Epithelial cell of esophagus (primary cell): ENCODE measurements around the gene CTNNA2.
A peak's percentile ranks its signal among the peaks of the same experiment; 100 is the strongest.

Experiments used
- DNase-seq: peaks from one replicate; pipeline ENCODE4 v3.0.0; 2010; ENCODE audit warnings: low read depth
- H3K4me3 ChIP-seq: 2 replicates; pipeline ENCODE4 v1.5.1; 2011; ENCODE audit warnings: mild to moderate bottlenecking, low read length, control low read depth
- CTCF ChIP-seq: IDR thresholded peaks from 2 replicates; pipeline ENCODE4 v1.5.1; 2011; ENCODE audit warnings: low read depth, mild to moderate bottlenecking, low read length, control low read depth, inconsistent platforms; ENCODE audit not compliant: insufficient read depth; ENCODE audit errors: missing control alignments

The CTNNA2 gene

GRCh38 chr2:80499095-80499494 lies 986.2 kb downstream of the CTNNA2 start:
- peak; percentile 76 for DNase-seq
- TF ChIP-seq CTCF = peak; percentile 74
- no peak overlapping the region for H3K4me3 ChIP-seq

- DNase-seq = no peak
- TF ChIP-seq CTCF = no peak
- no peak overlapping the region for H3K4me3 ChIP-seq
Measured at GRCh38 chr2:80501874-80502624, 989.2 kb downstream of the CTNNA2 start.

GRCh38 chr2:80506563-80506962 lies 993.7 kb downstream of the CTNNA2 start:
- no peak overlapping the region for H3K4me3 ChIP-seq
- no peak for DNase-seq
- no peak for TF ChIP-seq CTCF

GRCh38 chr2:80510716-80511115 lies 997.9 kb downstream of the CTNNA2 start:
- no peak overlapping the region for H3K4me3 ChIP-seq
- no peak for DNase-seq
- TF ChIP-seq CTCF = no peak

GRCh38 chr2:80515964-80516363 lies 1003.1 kb downstream of the CTNNA2 start:
- no peak overlapping the region for H3K4me3 ChIP-seq
- no peak for TF ChIP-seq CTCF
- DNase-seq = no peak

- H3K4me3 ChIP-seq = no peak overlapping the region
- TF ChIP-seq CTCF = no peak
- DNase-seq = no peak
Measured at GRCh38 chr2:80517316-80517715, 1004.5 kb downstream of the CTNNA2 start.

- DNase-seq = no peak
- no peak for TF ChIP-seq CTCF
- H3K4me3 ChIP-seq = no peak overlapping the region
Measured at GRCh38 chr2:80519121-80519643, 1006.3 kb downstream of the CTNNA2 start.
